Epithelial cell of proximal tubule (primary cell): ENCODE measurements around the gene RNF157. TPM values are rescaled to one million over a fixed set of nuclear protein-coding genes. Genes with fewer than 3 reads are reported as not detected.

Experiments used
- DNase-seq: peaks from one replicate; pipeline ENCODE4 v3.0.0-alpha.2; 2011; ENCODE audit warnings: low read depth
- H3K4me3 ChIP-seq: 2 replicates; pipeline ENCODE4 v1.5.1; 2011; ENCODE audit warnings: low read depth, mild to moderate bottlenecking, low read length
- total RNA-seq: library from RNA; depleted of rRNA; stranded (reverse); fragments of >200 nt; gene quantifications from 2 replicates; pipeline ENCODE4 v1.2.3, GENCODE V29; 2015
- TF ChIP-seq, protein P1 (sequence below): conservative IDR thresholded peaks from 2 replicates; pipeline ENCODE4 v1.5.1; 2012; ENCODE audit warnings: low read depth, mild to moderate bottlenecking, low read length

The RNF157 gene
- total RNA-seq = 5.0 and 10.0 TPM in 2 replicates

DNA sequence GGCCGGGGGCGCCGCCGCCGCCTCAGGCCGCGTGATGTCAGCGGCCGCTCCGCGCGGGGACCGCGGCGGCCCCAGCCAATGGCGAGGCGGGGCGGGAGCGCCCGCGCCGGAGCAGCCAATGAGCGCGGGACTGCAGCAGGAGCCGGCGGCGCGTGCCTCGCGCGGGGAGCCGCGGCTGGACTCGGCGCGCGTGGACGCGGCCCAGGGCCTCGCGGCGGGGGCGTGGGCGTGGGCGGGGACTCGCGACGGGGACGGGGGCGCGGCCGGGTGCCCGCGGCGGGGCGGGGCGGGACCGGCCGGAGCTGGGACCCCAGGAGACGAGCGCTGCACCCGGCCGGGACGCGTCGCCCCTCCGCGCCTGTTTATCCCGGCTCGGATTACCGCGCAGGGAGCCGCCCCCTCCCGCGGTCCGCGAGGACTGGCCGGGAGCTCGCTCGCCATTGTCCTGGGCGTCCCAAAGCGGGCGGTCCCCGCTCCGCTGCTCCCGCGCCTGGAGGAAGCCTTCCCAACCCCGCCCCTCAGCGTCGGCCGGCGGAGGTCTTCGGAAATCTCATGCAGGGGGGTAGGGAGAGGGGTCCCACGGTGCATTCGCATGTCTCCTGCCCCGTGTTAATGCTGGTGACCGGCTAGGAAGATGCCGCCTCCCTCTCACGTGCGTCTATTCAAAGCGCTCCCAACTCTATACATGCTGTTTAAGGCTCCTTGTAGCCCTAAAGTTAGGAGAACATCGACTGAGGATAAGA, at the start of gene RNF157:
RNF157 (minus strand) TSS at position 33 of the 743 bp plus-strand sequence. CDS start 253 bp downstream, outside the sequence.
- no peak for DNase-seq
- TF ChIP-seq, protein P1, sequence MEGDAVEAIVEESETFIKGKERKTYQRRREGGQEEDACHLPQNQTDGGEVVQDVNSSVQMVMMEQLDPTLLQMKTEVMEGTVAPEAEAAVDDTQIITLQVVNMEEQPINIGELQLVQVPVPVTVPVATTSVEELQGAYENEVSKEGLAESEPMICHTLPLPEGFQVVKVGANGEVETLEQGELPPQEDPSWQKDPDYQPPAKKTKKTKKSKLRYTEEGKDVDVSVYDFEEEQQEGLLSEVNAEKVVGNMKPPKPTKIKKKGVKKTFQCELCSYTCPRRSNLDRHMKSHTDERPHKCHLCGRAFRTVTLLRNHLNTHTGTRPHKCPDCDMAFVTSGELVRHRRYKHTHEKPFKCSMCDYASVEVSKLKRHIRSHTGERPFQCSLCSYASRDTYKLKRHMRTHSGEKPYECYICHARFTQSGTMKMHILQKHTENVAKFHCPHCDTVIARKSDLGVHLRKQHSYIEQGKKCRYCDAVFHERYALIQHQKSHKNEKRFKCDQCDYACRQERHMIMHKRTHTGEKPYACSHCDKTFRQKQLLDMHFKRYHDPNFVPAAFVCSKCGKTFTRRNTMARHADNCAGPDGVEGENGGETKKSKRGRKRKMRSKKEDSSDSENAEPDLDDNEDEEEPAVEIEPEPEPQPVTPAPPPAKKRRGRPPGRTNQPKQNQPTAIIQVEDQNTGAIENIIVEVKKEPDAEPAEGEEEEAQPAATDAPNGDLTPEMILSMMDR = no peak
- peak within 1 kb of the TSS; percentile 80 for H3K4me3 ChIP-seq

GRCh38 chr17:76281573-76282371, 41.5 kb upstream of the RNF157 start:
- no peak overlapping the region for H3K4me3 ChIP-seq
- no peak for DNase-seq
- TF ChIP-seq, protein P1 = no peak

GRCh38 chr17:76280650-76281049, 40.4 kb upstream of the RNF157 start:
- TF ChIP-seq, protein P1 = no peak
- no peak for DNase-seq

DNA sequence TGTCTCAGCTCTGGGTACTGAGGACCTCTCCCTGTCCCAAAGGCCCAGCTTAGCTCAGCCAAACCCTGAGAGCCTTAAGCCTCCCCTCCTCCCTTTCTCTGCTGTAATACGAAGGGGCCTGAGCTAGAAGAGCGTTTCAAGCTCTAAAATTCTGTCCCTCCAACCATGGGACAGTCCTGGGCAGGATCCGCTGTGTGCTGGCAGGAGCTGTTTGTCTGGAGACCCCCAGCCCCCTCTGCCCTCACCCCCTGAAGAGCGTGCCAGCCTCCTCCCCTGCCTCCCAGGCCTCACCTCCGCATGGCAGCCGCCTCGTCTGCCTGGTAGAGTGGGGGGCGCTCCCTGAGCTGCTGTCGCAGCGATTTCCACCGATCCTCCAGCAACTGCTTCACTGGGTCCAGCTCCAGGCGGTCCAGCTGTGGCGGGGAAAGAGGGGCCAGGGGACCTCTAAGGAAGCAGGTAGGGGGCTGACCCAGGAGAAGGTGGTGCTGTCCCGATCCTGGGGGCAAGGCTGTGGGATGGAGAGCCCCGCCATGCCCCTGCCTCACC, 39.5 kb upstream of the RNF157 start:
- TF ChIP-seq, protein P1 = no peak
- no peak overlapping the region for H3K4me3 ChIP-seq
- DNase-seq = no peak

More at GRCh38 chr17:76280650-76281049, 40.4 kb upstream of the RNF157 start:
- no peak overlapping the region for H3K4me3 ChIP-seq

GRCh38 chr17:76278952-76279741, 38.9 kb upstream of the RNF157 start:
- no peak for DNase-seq
- TF ChIP-seq, protein P1 = peak; percentile 97
- H3K4me3 ChIP-seq = no peak overlapping the region

- no peak overlapping the region for H3K4me3 ChIP-seq
- TF ChIP-seq, protein P1 = no peak
- no peak for DNase-seq
Observed at GRCh38 chr17:76278268-76278908, 38.1 kb upstream of the RNF157 start.
